HG02798 (cell line): ENCODE measurements around the gene CEACAM16.

ENCODE experiments used
- ATAC-seq: cut with Tn5 transposase; IDR thresholded peaks from one replicate; pipeline ENCODE4 v1.9.1; 2021; ENCODE audit warnings: mild to moderate bottlenecking; ENCODE audit not compliant: unreplicated experiment, poor library complexity

The CEACAM16 gene

GRCh38 chr19:44722131-44723121 lies 23.5 kb downstream of the CEACAM16 start:
- no peak for ATAC-seq

GRCh38 chr19:44723299-44723951 lies 24.5 kb downstream of the CEACAM16 start:
- peak; percentile 4 for ATAC-seq

DNA sequence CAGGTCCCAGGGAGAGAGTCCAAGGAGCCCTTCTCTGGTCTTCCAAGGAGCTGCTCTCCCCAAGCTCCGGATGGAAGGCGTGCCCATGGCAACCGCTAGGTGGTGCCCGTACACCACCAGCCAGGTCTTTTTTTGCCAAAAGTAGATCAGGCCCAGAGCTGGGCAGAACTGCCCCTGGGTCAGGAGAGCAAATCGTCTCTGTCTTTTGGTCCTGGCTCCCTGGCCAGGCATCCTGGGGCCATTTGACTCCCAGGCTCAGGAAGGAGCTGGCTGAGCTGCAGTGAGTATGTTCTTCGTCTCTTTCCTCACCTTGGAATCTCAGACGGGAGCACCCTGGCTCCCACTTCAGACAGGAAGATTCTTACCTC lies 25.0 kb downstream of the CEACAM16 start:
- peak; percentile 69 for ATAC-seq

DNA sequence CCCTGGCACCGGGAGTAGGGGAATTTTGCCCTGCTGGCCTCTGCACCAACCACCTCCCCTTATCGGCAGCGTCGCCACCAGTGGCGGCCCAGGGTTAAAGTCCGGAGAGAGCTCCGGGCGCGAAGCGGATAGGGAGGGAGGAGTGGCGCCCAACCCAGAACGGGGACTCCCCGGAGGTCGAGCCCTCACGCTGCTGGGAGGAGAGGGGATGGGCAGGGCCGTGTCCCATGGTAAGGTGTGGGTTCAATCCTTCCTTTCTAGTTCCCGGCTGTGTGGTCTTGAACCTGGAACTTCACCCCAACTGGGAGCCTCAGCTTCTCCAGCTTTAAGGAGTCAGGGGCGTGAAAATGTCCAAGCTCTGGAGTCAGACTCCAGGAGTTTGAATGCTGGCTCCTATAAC lies 26.3 kb downstream of the CEACAM16 start:
- ATAC-seq, result peak; percentile 37

GRCh38 chr19:44725684-44726083 lies 26.7 kb downstream of the CEACAM16 start:
- ATAC-seq, result no peak

DNA sequence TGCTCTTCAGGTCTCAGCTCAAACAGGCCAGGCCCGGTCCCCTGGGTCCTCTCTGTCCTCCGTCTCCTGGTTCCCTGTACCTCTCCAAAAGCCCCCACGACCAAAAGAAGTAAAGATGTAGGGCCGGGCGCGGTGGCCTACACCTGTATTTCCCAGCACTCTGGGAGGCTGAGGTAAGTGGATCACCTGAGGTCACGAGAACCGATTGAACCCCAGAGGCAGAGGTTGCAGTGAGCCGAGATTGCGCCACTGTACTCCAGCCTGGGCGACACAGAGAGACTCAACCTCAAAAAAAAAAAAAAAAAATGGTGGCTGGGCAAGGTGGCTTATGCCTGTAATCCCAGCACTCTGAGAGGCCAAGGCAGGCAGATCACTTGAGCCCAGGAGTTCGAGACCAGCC lies 27.5 kb downstream of the CEACAM16 start:
- ATAC-seq, result no peak

DNA sequence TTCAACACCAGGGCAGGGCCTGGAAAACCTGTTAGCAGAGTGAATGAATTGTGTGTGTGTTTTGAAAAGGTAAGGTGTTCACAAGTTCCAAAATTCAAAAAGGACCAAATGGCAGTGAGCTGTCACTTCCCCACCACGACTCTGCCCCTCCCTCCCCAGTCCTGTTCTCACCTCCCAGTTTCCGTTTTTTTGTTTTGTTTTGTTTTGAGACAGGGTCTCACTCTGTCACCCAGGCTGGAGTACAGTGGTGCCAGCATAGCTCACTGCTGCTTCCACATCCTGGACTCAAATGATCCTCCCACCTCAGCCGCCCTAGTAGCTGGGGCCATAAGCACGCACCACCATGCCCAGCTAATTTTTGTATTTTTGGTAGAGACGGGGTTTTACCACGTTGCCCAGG lies 29.2 kb downstream of the CEACAM16 start:
- no peak for ATAC-seq

- no peak for ATAC-seq
Measured at GRCh38 chr19:44729516-44730033, 30.6 kb downstream of the CEACAM16 start.

GRCh38 chr19:44731081-44731480 lies 32.1 kb downstream of the CEACAM16 start:
- no peak for ATAC-seq

DNA sequence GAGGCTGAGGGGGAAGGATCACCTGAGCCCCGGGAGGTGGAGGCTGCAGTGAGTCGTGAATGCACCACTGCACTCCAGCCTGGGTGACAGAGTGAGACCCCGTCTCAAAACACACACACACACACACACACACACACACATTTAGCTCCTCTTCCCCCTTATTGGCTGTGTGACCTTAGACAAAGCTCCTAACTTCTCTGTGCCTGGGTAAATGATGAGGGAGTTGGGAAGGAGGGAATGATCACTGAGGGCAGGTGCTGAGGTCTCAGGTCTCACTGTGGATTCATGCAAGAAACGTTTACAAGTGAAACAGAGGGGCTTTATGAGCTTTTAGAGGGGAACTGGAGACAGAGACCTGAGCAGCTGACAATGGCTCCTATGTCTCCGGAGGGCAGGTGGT lies 32.7 kb downstream of the CEACAM16 start:
- no peak for ATAC-seq

DNA sequence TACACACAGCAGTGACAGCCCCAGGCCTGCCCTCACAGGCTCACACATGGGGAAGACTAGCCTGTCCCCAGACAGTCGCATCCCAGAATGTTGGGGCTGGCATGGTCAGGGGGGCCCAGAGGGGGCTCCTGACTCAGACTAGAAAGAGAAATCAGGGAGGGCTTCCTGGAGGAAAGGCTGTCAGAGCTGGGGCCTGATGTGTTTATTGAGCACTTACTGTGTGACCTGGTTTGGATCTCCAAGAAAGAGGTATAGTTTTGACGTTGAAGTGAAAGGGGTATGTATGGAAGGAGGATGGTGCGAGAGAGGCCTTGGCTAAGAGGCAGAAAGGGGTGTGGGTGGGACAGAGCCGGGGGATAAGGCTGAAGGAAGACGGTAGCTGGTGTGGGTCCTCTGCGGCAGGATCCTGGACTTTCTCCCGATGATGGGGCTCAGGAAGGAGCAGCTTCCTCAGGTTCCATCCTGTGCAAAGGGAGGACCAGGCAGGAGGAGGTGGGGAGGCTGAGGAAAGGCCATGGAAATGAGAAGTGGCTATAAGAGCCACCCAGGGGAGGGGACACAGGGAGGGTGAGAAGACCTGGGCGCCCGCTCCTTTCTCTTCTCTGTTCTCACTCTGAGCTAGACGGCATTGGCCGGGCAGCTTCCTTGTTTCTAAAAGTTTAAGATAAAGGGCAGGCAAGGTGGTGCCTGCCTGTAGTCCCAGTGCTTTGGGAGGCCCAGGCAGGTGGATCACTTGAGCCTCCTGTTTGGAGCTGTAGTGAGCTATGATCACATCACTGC lies 33.5 kb downstream of the CEACAM16 start:
- no peak for ATAC-seq

- no peak for ATAC-seq
Measured at GRCh38 chr19:44734357-44734756, 35.4 kb downstream of the CEACAM16 start.

DNA sequence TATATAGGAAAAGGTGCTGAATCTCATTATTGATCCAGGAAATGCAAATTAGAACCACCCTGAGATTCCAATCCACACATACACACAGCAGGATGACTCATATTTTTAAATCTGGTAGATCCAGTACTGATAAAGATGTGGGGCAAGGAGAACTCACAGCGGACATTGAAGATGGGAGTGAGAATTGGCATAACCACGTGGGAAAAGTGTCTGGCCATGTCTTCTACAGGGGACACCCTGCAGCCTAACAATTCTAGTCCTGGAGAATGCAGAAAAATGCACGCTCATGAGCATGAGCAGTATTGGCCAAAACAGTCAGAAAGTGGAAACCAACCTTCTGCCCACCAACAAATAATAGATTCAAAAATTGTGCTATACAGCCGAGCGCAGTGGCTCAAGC lies 36.1 kb downstream of the CEACAM16 start:
- ATAC-seq, result no peak

GRCh38 chr19:44737238-44738071 lies 38.5 kb downstream of the CEACAM16 start:
- ATAC-seq, result no peak

- ATAC-seq, result no peak
Measured at GRCh38 chr19:44738136-44738535, 39.2 kb downstream of the CEACAM16 start.

DNA sequence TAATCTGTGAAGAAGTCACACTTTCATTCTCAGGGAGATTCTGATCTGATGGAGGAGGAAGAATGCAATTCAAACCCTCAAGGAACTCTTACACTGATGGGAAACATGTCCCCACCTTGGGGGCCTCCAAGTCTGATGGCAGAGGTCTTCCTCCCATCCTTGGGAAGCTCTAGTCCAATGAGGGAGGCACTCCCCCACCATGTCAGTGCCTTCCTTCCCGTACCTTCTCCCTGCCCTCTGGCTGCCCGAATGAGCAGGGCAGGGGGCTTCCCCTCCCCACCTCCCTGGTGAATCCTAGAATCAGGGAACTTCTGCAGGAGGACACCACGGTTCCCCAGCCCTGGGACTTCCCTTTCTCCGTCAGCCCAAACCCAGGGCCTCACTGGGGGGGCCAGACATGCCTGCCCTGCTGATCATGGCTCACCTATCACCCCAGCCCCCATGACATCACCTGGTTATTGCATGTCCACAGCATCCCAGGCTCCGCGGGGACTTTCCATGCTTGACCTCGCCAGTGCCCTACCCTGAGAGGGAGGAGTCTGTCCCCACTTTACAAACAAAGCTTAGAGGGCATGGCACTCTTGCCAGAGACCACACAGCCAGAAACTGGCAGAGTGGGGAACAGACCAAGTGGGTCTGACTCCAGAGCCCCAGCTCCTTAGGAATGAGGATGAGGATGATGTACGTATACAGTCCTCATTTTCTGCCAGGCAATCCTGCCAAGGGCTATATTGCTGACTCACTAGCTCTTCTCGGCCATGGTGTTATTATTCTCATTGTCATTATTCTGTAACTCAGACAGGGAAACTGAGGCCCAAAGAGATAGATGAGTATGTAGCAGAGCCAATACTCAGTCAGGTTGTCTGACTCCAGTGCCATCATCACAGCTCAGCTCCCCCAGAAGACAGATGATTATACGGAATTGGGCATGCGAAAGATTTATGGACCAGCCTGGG lies 39.9 kb downstream of the CEACAM16 start:
- ATAC-seq, result peak; percentile 45

- no peak for ATAC-seq
Measured at GRCh38 chr19:44740351-44740824, 41.4 kb downstream of the CEACAM16 start.

- ATAC-seq, result no peak
Measured at GRCh38 chr19:44741258-44741731, 42.3 kb downstream of the CEACAM16 start.
